K562 (cell line): Measurements from ENCODE around the gene CTDSP2. TPM values are rescaled to one million over a fixed set of nuclear protein-coding genes. Genes with fewer than 3 reads are reported as not detected.
A peak's percentile ranks its signal among the peaks of the same experiment; 100 is the strongest.

Experiments
- ATAC-seq: fragments of 200-7000 bp; cut with Tn5 transposase; 3 replicates; pipeline ENCODE4 v1.9.1; 2020; ENCODE audit warnings: moderate library complexity
- Bru-seq: library from RNA; stranded (reverse); fragments of 400-500 nt; gene quantifications from one replicate; lab custom pipeline; 2021; lab: Mats Ljungman, UMichigan
- BruChase-seq, 2 experiments: library from RNA; stranded (reverse); fragments of 400-500 nt; gene quantifications; one replicate each; lab custom pipeline; 2021; lab: Mats Ljungman, UMichigan
- BruUV-seq: library from RNA; stranded (reverse); fragments of 400-500 nt; replicated peaks from 2 replicates; lab custom pipeline; 2021; lab: Mats Ljungman, UMichigan
- CTCF ChIA-PET: fragments of 300-600 bp; formaldehyde crosslinking; extraction: SDS; loops from one replicate; lab custom pipeline; 2021; ENCODE audit warnings: low intra/inter-chr PET ratio; lab: Yijun Ruan, JAX
- POLR2A ChIA-PET: fragments of 300-600, 350-650 bp; sonication (Branson Sonifier 250); formaldehyde crosslinking; extraction: SDS; loops from one replicate; lab custom pipeline; 2021; ENCODE audit warnings: antibody characterized with exemption, inconsistent platforms; lab: Yijun Ruan, JAX
- DNase-seq, 4 experiments: peaks; one replicate each; pipeline versions ENCODE4 v3.0.0 to v3.0.0-alpha.2; 2011 to 2018; ENCODE audit warnings: low spot score in 3 of 4, mixed read lengths in 3 of 4; ENCODE audit errors: extremely low read depth in 1 of 4
- FAIRE-seq: peaks from 2 replicates; lab custom pipeline; 2011; peaks lifted over from hg19 to GRCh38; lab: Jason Lieb, UNC
- H2AFZ ChIP-seq: 2 replicates; pipeline ENCODE4 v1.6.0; 2011; ENCODE audit warnings: low read depth, low read length, control low read depth, inconsistent platforms
- H3K27ac ChIP-seq: fragments of 200-600 bp; 3 replicates; pipeline ENCODE4 v1.8.0; 2011; ENCODE audit warnings: low read depth, mild to moderate bottlenecking, control low read depth, inconsistent platforms, low read length, moderate library complexity, mixed read lengths; ENCODE audit errors: extremely low read depth
- H3K27me3 ChIP-seq, 2 experiments: fragments of 300-600 bp in 1 of 2; 2 replicates in 1 of 2; 3 replicates in 1 of 2; pipeline versions ENCODE4 v1.6.0 to v1.8.0; 2011; ENCODE audit warnings: inconsistent platforms in 2 of 2, low read length in 2 of 2, mild to moderate bottlenecking in 1 of 2, mixed read lengths in 1 of 2, moderate library complexity in 1 of 2; ENCODE audit not compliant: control insufficient read depth in 2 of 2, insufficient read depth in 2 of 2
- H3K36me3 ChIP-seq: fragments of 300-600 bp; 3 replicates; pipeline ENCODE4 v1.8.0; 2011; ENCODE audit warnings: mild to moderate bottlenecking, low read length, inconsistent platforms; ENCODE audit not compliant: control insufficient read depth, insufficient read depth
- H3K4me1 ChIP-seq, 2 experiments: fragments of 200-600 bp in 1 of 2; replicated peaks in 1 of 2; 2 replicates in 1 of 2; 3 replicates in 1 of 2; pipeline versions ENCODE4 v1.5.1 to v1.8.0; 2011; ENCODE audit warnings: inconsistent platforms in 2 of 2, low read length in 2 of 2, mild to moderate bottlenecking in 1 of 2, mixed read lengths in 1 of 2, moderate library complexity in 1 of 2; ENCODE audit not compliant: control insufficient read depth in 2 of 2, insufficient read depth in 2 of 2
- H3K4me2 ChIP-seq: 2 replicates; pipeline ENCODE4 v1.6.1; 2011; ENCODE audit warnings: low read length, control low read depth, inconsistent platforms, mixed read lengths; ENCODE audit not compliant: insufficient read depth
- H3K4me3 ChIP-seq: fragments of 200-600 bp; sonication (generic), shearing (Covaris generic); 2 replicates; pipeline ENCODE4 v1.5.1; 2016; ENCODE audit warnings: control low read depth, inconsistent platforms
- H3K79me2 ChIP-seq: fragments of 200-600 bp; 3 replicates; pipeline ENCODE4 v1.8.0; 2011; ENCODE audit warnings: low read length, inconsistent platforms; ENCODE audit not compliant: control insufficient read depth, insufficient read depth
- H3K9ac ChIP-seq, 2 experiments: 2 replicates each; pipeline versions ENCODE4 v1.6.0 to v1.6.1; 2011; ENCODE audit warnings: low read depth in 2 of 2, low read length in 2 of 2, control low read depth in 1 of 2, inconsistent platforms in 1 of 2, mild to moderate bottlenecking in 1 of 2, mixed read lengths in 1 of 2; ENCODE audit not compliant: insufficient read depth in 1 of 2
- H3K9me1 ChIP-seq: one replicate; pipeline ENCODE4 v1.6.0; 2011; ENCODE audit warnings: inconsistent platforms, mild to moderate bottlenecking, low read length, moderate library complexity; ENCODE audit not compliant: control insufficient read depth, insufficient read depth
- H3K9me3 ChIP-seq: replicated peaks from 2 replicates; pipeline ENCODE4 v1.5.1; 2011; ENCODE audit warnings: low read depth, low read length, inconsistent platforms; ENCODE audit not compliant: control insufficient read depth, insufficient read depth
- H4K20me1 ChIP-seq: replicated peaks from 2 replicates; pipeline ENCODE4 v1.6.1; 2011; ENCODE audit warnings: low read length, inconsistent platforms, mixed read lengths; ENCODE audit not compliant: control insufficient read depth, insufficient read depth
- CREBBP ChIP-seq: IDR thresholded peaks from one replicate; pipeline ENCODE4 v1.6.1; 2012; ENCODE audit warnings: low read depth, mild to moderate bottlenecking, control low read depth, inconsistent platforms, low read length
- CTCF ChIP-seq, 3 experiments: IDR thresholded peaks in 2 of 3; conservative IDR thresholded peaks in 1 of 3; 2 replicates each; pipeline ENCODE4 v1.5.1; 2011 to 2012; ENCODE audit warnings: low read length in 3 of 3, mild to moderate bottlenecking in 3 of 3, control low read depth in 2 of 3, improper control_type of control experiment in 1 of 3, inconsistent platforms in 1 of 3, low read depth in 1 of 3, mixed read lengths in 1 of 3, moderate library complexity in 1 of 3; ENCODE audit not compliant: insufficient read depth in 2 of 3
- FOXM1 ChIP-seq, 2 experiments: fragments of 450-650 bp in 1 of 2; sonication (generic) in 1 of 2; formaldehyde crosslinking in 1 of 2; IDR thresholded peaks; 2 replicates each; pipeline versions ENCODE4 v1.6.1 to v1.9.0; 2017 to 2022; ENCODE audit warnings: low read depth in 2 of 2, mild to moderate bottlenecking in 2 of 2, missing genetic modification reagents in 1 of 2, moderate library complexity in 1 of 2
- HMGN3 ChIP-seq: IDR thresholded peaks from 2 replicates; pipeline ENCODE4 v1.6.1; 2011; ENCODE audit warnings: borderline replicate concordance, low read depth, mild to moderate bottlenecking, mixed read lengths, low read length; ENCODE audit not compliant: insufficient read length; ENCODE audit errors: extremely low read depth
- MIER1 ChIP-seq: fragments of 450-650 bp; IDR thresholded peaks from 2 replicates; pipeline ENCODE4 v1.6.1; 2016; ENCODE audit warnings: antibody characterized with exemption, mild to moderate bottlenecking, low read depth
- MTA1 ChIP-seq: fragments of 450-650 bp; IDR thresholded peaks from 2 replicates; pipeline ENCODE4 v1.6.1; 2017; ENCODE audit warnings: borderline replicate concordance
- POLR2H ChIP-seq: IDR thresholded peaks from 2 replicates; pipeline ENCODE4 v1.6.1; 2016; ENCODE audit warnings: missing genetic modification characterization, low read depth, mild to moderate bottlenecking, control low read depth, missing compliant biosample characterization, moderate library complexity
- SMARCA5 ChIP-seq: fragments of 450-650 bp; IDR thresholded peaks from 2 replicates; pipeline ENCODE4 v1.6.1; 2016
- TAF7 ChIP-seq: fragments of 450-650 bp; IDR thresholded peaks from 2 replicates; pipeline ENCODE4 v1.6.1; 2016; ENCODE audit warnings: missing genetic modification characterization, missing compliant biosample characterization
- ZBED1 ChIP-seq: IDR thresholded peaks from 2 replicates; pipeline ENCODE4 v1.6.1; 2014
- ZNF311 ChIP-seq: fragments of 250-450 bp; sonication (Bioruptor Pico); IDR thresholded peaks from 2 replicates; pipeline ENCODE4 v1.4.0; 2020; ENCODE audit warnings: mild to moderate bottlenecking, moderate library complexity
- ZNF431 ChIP-seq: sonication (generic); formaldehyde crosslinking; IDR thresholded peaks from 2 replicates; pipeline ENCODE4 v1.8.0; 2022; ENCODE audit warnings: mild to moderate bottlenecking, missing genetic modification reagents
- ZNF780A ChIP-seq: fragments of 250-450 bp; sonication (Bioruptor Pico); IDR thresholded peaks from 2 replicates; pipeline ENCODE4 v1.5.0; 2021; ENCODE audit warnings: mild to moderate bottlenecking
- WGBS: fragments of 100-300 bp; shearing (Covaris generic); methylation state at CpG from one replicate; pipeline ENCODE4 v1.1.6; 2016; ENCODE audit warnings: low coverage, mixed read lengths; ENCODE audit not compliant: insufficient coverage; ENCODE audit errors: missing lambda C conversion rate; 5-methylcytosine and 5-hydroxymethylcytosine counted together
- in situ Hi-C: fragments of 300-500 bp; cut with MboI; formaldehyde crosslinking; loops from 4 replicates; pipeline ENCODE4 v1.15.0; 2018; ENCODE audit warnings: inconsistent platforms, mixed read lengths
- intact Hi-C: fragments of 100-400 bp; cut with micrococcal nuclease; formaldehyde crosslinking; loops from 2 replicates; pipeline ENCODE4 v1.14.2; 2022
- long read RNA-seq, 3 experiments: library from polyadenylated mRNA in 2 of 3; library from RNA in 1 of 3; unstranded in 2 of 3; stranded (forward) in 1 of 3; transcript quantifications; one replicate each; pipeline ENCODE4 v2.0.0, GENCODE V29; 2019 to 2022
- polyA minus RNA-seq, 3 experiments: library from RNA; depleted of rRNA, polyadenylated mRNA; stranded (reverse); fragments of >200 nt; gene quantifications; 2 replicates each; pipeline ENCODE4 v1.2.3, GENCODE V29; 2011
- polyA plus RNA-seq, 8 experiments: library from polyadenylated mRNA; depleted of rRNA in 4 of 8; stranded (reverse) in 5 of 8; unstranded in 3 of 8; fragments of >200 nt; fragmentation: Nextera tagmentation in 2 of 8; fragmentation: Illumina TruSeq in 1 of 8; extraction: Ambion mirVana in 2 of 8; extraction: Trizol in 1 of 8; gene quantifications; 2 replicates each; pipeline versions ENCODE4 v1.2.1 to v1.2.3, GENCODE V29; 2011 to 2014; ENCODE audit warnings: inconsistent platforms in 1 of 8, missing spikeins in 1 of 8
- total RNA-seq, 7 experiments: library from RNA; depleted of rRNA in 6 of 7; stranded (reverse); fragments of >200 nt in 6 of 7; fragmentation: Illumina TruSeq in 2 of 7; extraction: Trizol in 2 of 7; gene quantifications; 2 replicates each; pipeline versions ENCODE4 v1.2.1 to v1.2.3, GENCODE V29; 2011 to 2021; ENCODE audit warnings: low replicate concordance in 1 of 7

The CTDSP2 gene
- 89.2 and 157 TPM in 2 replicates for total RNA-seq (2011; cell fraction: chromatin; rRNA removed; ENCODE audit: low replicate concordance)
- total RNA-seq (2011; cell fraction: nucleolus; rRNA removed): 72.6 and 88.1 TPM in 2 replicates
- 93.3 and 110 TPM in 2 replicates for total RNA-seq (2011; cell fraction: nucleoplasm; rRNA removed)
- total RNA-seq (2014; rRNA removed) (42.0 and 60.5 TPM in 2 replicates), total RNA-seq (2014; rRNA removed; fragmentation: Illumina TruSeq; extraction: Trizol) (46.6 and 47.7 TPM in 2 replicates), total RNA-seq (2015; rRNA removed; fragmentation: Illumina TruSeq; extraction: Trizol) (39.8 and 40.2 TPM in 2 replicates), total RNA-seq (2021) (93.7 and 108 TPM in 2 replicates), polyA plus RNA-seq (2011; rRNA removed) (87.2 and 94.7 TPM in 2 replicates), polyA plus RNA-seq (2014; fragmentation: Illumina TruSeq; extraction: Trizol) (86.4 and 89.3 TPM in 2 replicates), polyA plus RNA-seq (2014; fragmentation: Nextera tagmentation; extraction: Ambion mirVana) (10 to 100 TPM; 20.4 to 24.1 TPM), polyA plus RNA-seq (2014; rRNA removed) (62.5 and 64.5 TPM in 2 replicates), polyA minus RNA-seq (2011; rRNA and poly(A)+ RNA removed) (102 and 145 TPM in 2 replicates), Bru-seq, nascent RNA (percentile 84 among the genes with signal in this experiment), BruChase-seq, experiment 1, labeled RNA remaining after a 2-hour chase (percentile 86 among the genes with signal in this experiment), BruChase-seq, experiment 2, labeled RNA remaining after a 6-hour chase (percentile 86 among the genes with signal in this experiment)
- 115 and 117 TPM in 2 replicates for polyA plus RNA-seq (2011; cell fraction: cytosol; rRNA removed)
- 128 and 133 TPM in 2 replicates for polyA plus RNA-seq (2011; cell fraction: nucleus; rRNA removed)
- 83.4 and 116 TPM in 2 replicates for polyA plus RNA-seq (2012)
- 85.8 and 88.5 TPM in 2 replicates for polyA minus RNA-seq (2011; cell fraction: cytosol; rRNA and poly(A)+ RNA removed)
- polyA minus RNA-seq (2011; cell fraction: nucleus; rRNA and poly(A)+ RNA removed): 40.9 and 69.2 TPM in 2 replicates
- long read RNA-seq, experiment 1, full-length matches to known transcripts: 20 of 233 reads
- long read RNA-seq, experiment 1, partial matches to known transcripts: 4 of 233 reads
- long read RNA-seq, experiment 1, other reads (novel, unspliced or antisense): 209 of 233 reads
- long read RNA-seq, experiment 2, full-length matches to known transcripts: 34 of 105 reads
- long read RNA-seq, experiment 2, partial matches to known transcripts: 4 of 105 reads
- long read RNA-seq, experiment 2, other reads (novel, unspliced or antisense): 67 of 105 reads
- long read RNA-seq, experiment 3, full-length matches to known transcripts: 4 of 14 reads
- long read RNA-seq, experiment 3, partial matches to known transcripts: 0 of 14 reads
- long read RNA-seq, experiment 3, other reads (novel, unspliced or antisense): 10 of 14 reads

GRCh38 chr12:57846577-57847319 is at the start of gene CTDSP2:
Gene CTDSP2, minus strand, starts transcription at chr12:57846729. Its CDS starts 294 bp downstream, at chr12:57846435.
- Histone ChIP-seq H3K4me3 (peak within 1 kb of the TSS; percentile 98), H3K36me3 (0 out of 3 replicates have a peak, but pooled peaks cover 6% of the 10 kb centered on the region), H4K20me1 (peaks cover 32% of the 10 kb centered on the region), H3K9me3 (no peaks in the 10 kb centered on the region), H3K27ac (peak within 1 kb of the TSS; percentile 97), H3K4me2 (peak within 1 kb of the TSS; percentile 90), H3K9me1 (peaks cover 6% of the 10 kb centered on the region), H3K4me1 (peaks cover 38 to 41% of the 10 kb centered on the region in 2 experiments), H2AFZ (peak within 1 kb of the TSS; percentile 99), H3K27me3 (no peaks in the 10 kb centered on the region), H3K79me2 (peaks cover 48% of the 10 kb centered on the region), H3K9ac (peak within 1 kb of the TSS; percentile 83 to 94)
- in situ Hi-C loops: no loop called here
- peak; percentile 78 for ATAC-seq
- DNase-seq: peak; percentile 99 to 100 (median 100)
- no TSS peak for BruUV-seq
- ChIA-PET CTCF (no interaction called here), POLR2A (interaction anchor here (0.6 to 2.1 kb wide), 8 partner anchors 10 to 257 kb away, joined by 3 to 9 read pairs (median 4); no protein-coding TSS in a partner anchor)
- intact Hi-C loops: loop anchor here (2.0 kb wide), 1 partner anchor 18 kb away; no protein-coding TSS in a partner anchor
- WGBS: under 1% methylated on average over 39 of the region's 58 CpGs
- FAIRE-seq: peak; percentile 86
- no peak for TF ChIP-seq POLR2H (tag)
- 0 out of 2 replicates have a peak, but pooled peaks have one; percentile 34 for TF ChIP-seq FOXM1 (IDR thresholded peaks at IDR 0.05; ENCODE audit: low read depth)
- no peak for TF ChIP-seq FOXM1 (CRISPR knock-in tag; IDR thresholded peaks at IDR 0.05; ENCODE audit: low read depth)
- no peak for TF ChIP-seq ZNF311 (CRISPR knock-in tag)
- peak; percentile 100 for TF ChIP-seq MIER1
- no peak for TF ChIP-seq ZNF780A
- 0 out of 2 replicates have a peak, but pooled peaks have one; percentile 14 for TF ChIP-seq SMARCA5
- TF ChIP-seq MTA1: 0 out of 2 replicates have a peak, but pooled peaks have one; percentile 15
- TF ChIP-seq TAF7 (tag): peak; percentile 12; the same call in 1 of the 2 replicates
- no peak for TF ChIP-seq CREBBP
- TF ChIP-seq ZNF431: no peak
- 0 out of 2 replicates have a peak, but pooled peaks have one; percentile 52 for TF ChIP-seq ZBED1
- TF ChIP-seq CTCF (IDR thresholded peaks at IDR 0.05 in 2 of 3, conservative IDR thresholded peaks at IDR 0.05 in 1 of 3; ENCODE audit: insufficient read depth in 2 of 3, low read depth in 1 of 3, low read length in 3 of 3): 0 out of 6 replicates have a peak, but pooled peaks of 1 of the 3 experiments have one; percentile 1
- TF ChIP-seq HMGN3: no peak
